GM18951 (cell line): ENCODE results near the gene CYB561D1.

Source experiments
- POLR2A ChIP-seq: IDR thresholded peaks from 4 replicates; pipeline ENCODE4 v1.6.1; 2011; ENCODE audit warnings: mild to moderate bottlenecking; ENCODE audit not compliant: insufficient read length, insufficient read depth; ENCODE audit errors: extremely low read depth
- in situ Hi-C: fragments of 300-500 bp; cut with MboI; formaldehyde crosslinking; loops from one replicate; pipeline ENCODE4 v1.12.0; 2022; ENCODE audit warnings: low sequenced_read_pairs, mixed read lengths, inconsistent platforms; ENCODE audit not compliant: unreplicated experiment

Gene CYB561D1

DNA sequence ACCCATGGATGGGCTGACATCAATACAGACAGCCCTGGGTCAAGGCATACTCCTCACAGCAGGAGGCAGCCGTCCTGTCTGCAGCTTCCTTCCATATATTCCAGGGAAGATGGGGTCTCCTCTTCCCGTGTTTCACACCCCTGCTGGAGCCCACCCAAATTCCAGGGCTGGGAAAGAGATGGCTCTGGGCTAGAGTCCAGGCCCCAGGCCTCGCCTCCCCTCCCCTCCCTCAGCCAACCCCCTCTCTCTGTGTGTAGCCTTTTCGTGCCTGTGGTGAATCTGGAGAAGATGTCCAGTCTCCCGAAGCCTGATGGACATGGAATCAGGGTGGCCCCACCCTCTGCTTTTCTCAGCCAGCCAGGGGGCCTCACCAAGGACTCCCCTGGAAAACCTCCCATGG is 6.6 kb upstream of the CYB561D1 start:
- no peak for TF ChIP-seq POLR2A
- in situ Hi-C loops = no loop called here

DNA sequence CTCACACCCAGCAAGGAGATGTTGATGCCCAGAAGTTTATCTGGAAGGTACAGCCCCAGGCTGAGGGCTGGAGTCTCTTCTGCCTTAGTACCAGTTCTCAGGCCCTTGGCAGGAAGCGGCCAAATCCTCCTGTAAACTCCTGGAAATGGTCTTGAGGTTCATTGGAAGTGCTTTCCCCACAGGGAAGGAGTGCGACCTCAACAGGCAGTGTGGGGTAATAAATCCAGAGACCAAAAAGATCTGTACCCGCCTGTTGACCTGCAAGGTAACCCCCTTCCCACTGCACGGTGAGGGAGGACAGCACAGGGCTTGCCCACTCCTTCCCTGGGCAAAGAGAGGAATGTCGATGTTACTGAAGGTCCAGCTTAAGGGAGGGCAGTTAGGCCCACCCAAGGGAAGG is 5.7 kb upstream of the CYB561D1 start:
- no peak for TF ChIP-seq POLR2A
- in situ Hi-C loops = no loop called here

DNA sequence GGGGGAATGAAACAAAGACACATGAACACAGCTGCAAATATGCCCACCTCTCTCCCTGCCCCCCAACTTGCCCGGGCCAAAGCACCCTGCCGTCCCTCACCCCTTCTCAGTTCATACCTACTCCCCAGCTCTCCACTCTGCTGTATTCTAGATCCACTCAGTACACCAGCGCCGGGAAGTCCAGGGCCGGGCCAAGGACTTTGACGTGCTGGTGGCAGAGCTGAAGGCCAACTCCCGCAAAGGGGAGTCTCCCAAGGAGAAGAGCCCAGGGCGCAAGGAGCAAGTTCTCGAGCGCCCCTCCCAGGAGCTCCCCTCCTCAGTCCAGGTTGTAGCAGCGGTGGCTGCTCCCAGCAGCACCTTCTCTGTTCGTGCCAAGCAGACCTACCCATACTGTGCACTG is 5.2 kb upstream of the CYB561D1 start:
- no peak for TF ChIP-seq POLR2A
- in situ Hi-C loops = no loop called here

DNA sequence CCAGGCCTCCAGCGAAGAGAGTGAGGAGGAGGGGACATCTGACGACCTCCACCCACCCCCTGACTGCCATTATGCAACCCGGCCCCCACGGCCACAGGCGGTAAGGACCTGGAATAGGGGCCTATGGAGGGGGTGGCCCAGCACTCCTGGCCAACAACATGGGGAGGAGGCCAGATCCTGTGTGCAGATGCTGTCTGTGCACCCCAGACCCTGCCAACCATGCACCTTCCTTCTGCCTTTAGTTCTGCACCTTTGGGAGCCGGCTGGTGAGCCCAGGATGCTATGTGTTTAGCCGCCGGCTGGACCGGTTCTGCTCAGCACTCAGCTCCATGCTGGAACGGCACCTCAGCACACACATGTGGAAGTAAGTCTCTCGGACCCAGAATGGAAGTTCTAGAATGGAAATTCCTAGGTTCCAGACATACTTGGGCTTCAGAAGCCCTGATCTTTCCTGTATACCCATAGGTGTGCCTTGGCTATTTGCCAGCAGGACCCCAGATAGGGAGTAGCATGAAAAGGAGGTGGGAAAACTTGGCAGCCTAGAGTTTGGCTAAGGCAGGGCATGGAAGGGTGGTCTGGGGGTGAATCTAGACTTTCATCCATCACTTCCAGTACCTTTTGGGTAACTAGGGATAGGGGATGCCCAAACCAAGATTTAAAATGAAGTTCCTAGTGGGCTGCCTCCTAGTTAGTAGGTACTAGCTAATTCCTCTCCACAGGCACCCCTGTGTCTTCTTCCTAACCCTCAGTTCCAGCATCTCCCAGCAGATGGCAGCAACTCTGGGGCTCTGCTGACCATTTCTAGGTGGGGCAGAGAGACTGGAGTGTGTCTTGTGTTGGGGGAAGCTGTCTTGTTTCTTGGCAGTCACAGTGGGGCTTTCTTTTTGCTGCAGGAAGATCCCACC is 3.6 kb upstream of the CYB561D1 start:
- no peak for TF ChIP-seq POLR2A
- in situ Hi-C loops = no loop called here

DNA sequence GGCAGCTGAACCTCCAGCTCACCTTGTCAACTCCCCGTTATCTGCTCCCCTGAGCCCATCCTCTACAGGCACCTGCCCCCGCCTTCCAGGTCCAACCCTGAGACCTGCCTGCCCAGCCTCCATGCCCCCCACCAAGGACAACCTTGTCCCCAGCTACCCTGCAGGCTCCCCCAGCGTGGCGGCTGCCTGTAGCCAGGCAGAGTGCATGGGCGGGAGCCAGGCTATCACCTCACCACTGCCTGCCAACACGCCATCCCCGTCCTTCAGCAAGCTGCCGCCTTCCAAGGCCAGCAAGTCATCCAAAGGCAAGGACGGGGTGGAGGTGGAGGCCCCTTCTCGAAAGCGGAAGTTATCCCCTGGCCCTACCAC is 3.0 kb upstream of the CYB561D1 start:
- in situ Hi-C loops = no loop called here
- TF ChIP-seq POLR2A = no peak

DNA sequence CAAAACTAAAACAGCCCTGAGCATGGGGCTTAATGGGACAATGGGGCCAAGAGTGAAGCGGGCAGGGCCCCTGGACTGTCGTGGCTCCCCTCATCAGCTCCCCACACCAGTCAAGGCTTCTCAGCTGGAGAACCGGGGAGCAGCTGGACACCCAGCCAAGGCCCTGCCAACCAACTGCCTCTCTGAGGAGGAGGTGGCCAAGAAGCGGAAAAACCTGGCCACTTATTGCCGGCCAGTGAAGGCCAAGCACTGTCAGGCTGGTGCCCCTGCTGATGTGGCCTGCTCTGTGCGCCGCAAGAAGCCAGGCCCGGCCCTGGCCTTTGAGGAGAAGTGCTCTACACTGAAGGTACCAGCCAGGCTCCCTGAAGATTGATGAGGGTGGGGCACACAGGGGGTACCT is 2.5 kb upstream of the CYB561D1 start:
- TF ChIP-seq POLR2A = no peak

DNA sequence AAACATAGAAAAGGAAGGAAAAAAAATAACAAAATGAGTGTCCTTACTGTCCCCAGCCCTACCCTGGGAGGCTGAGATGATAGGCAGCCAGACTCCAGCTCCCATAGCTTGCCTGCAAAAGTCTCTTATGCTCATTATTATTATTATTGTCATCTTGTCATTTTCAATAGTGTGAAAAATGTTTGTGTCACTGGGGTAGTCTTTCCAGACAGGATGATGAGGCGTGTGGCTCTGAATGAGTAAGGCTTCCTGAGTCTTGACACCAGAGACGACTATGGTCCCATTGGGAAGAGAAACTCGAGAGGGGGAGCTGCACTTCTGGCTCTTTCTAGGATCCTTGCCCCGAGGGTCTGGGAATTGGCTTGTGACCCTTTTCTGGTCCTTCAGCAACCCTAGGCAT is 1.1 kb upstream of the CYB561D1 start:
- no peak for TF ChIP-seq POLR2A
- in situ Hi-C loops = no loop called here

More for the DNA sequence above, 2.5 kb upstream of the CYB561D1 start:
- in situ Hi-C loops = no loop called here

DNA sequence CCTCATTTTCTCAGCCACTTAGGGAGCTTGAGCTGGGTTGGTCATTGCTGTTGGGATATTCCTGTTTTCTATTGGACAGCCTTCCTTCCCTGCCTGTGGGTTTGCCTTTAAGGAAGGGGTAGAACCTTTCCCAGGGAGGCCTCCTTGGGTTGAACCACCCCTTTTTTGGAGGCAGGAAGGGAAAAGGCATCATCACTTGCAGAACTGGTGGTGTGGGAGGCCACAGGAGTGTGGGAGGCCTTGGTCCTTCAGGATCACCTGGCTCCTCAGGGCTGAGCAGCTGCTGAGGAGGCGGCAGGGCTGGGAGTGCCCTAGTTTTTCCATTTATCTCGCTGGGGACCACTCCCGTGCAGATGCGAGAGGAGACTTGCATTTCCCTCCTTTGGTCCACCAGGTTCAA is 667 bp upstream of the CYB561D1 start:
- TF ChIP-seq POLR2A = no peak
- in situ Hi-C loops = no loop called here

DNA sequence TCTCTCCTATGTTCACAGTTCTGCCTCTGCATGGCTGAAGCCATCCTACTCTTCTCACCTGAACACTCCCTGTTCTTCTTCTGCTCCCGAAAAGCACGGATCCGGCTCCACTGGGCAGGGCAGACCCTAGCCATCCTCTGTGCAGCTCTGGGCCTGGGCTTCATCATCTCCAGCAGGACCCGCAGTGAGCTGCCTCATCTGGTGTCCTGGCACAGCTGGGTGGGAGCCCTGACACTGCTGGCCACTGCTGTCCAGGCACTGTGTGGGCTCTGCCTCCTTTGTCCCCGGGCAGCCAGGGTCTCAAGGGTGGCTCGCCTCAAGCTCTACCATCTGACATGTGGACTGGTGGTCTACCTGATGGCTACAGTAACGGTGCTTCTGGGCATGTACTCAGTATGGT is 1.8 kb downstream of the CYB561D1 start:
- in situ Hi-C loops = loop anchor here (5.0 kb wide), 1 partner anchor 37 kb away; no protein-coding TSS in a partner anchor
- TF ChIP-seq POLR2A = no peak

DNA sequence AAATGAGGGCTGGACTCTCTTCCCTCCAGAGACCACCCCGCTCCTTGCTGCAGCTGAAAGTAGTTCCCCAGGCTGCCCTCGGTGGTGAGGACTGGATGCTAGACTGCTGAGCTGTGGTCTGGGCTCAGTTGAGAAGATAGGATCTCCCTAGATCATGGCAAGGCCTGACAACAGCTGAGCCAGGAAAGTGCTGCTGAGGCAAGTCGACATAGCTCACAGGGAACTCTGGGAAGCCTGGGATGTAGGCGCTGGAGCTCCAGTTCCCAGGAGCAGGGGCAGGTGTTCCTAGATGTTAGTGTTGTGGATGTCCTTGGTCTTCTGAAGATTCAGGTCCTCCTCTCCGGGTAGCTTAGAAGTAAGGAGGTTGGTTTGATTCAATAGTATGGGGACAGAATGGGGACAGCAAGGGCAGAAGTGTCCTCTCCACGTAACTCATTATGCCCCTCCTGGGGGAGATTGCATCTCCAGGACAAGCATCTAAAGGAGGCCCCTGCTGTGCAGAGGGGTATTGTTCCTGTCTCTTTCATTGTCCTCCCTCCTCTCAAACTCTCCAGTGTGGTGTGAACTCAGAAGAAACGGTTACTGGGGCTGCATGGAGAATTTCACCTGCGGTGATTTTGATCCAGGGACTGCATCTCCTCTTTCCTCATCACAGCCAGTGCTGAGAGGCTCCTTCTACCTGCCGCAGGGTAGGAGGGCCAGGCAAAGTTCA is 3.7 kb downstream of the CYB561D1 start:
- in situ Hi-C loops = loop anchor here (5.0 kb wide), 1 partner anchor 35 kb away; no protein-coding TSS in a partner anchor
- TF ChIP-seq POLR2A = no peak

DNA sequence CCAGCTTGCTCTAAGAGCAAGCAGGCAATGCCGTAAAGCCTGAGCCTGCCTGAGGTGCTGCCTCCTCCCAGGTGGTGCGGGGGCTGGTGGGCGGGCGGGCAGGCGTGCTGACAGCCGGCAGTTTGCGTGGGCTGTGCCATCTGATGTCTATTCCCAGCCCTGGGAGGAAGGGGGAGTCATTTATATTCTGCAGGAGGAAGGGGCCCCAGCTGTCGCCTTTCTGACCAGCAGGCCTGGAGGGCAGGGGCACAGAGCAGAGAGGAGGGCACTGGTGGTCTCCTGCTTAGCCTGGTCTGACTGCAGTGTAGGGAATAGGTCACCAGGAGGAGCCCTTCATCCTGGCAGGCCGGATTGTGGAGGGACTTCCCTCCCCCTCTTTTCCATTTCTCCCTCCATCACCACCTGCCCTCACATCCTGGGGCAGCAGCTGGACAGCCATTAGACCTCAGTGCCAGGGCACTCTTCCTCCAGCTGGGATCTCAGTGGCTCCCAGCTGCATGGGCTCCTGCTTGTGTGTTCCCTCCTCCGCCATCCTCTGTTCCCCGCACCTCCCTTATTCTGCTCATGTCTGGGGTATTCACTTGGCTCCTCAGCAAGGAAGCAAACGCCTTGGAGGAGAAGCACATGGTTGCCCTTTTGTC is 4.4 kb downstream of the CYB561D1 start:
- no peak for TF ChIP-seq POLR2A
- in situ Hi-C loops = loop anchor here (5.0 kb wide), 1 partner anchor 34 kb away; no protein-coding TSS in a partner anchor

DNA sequence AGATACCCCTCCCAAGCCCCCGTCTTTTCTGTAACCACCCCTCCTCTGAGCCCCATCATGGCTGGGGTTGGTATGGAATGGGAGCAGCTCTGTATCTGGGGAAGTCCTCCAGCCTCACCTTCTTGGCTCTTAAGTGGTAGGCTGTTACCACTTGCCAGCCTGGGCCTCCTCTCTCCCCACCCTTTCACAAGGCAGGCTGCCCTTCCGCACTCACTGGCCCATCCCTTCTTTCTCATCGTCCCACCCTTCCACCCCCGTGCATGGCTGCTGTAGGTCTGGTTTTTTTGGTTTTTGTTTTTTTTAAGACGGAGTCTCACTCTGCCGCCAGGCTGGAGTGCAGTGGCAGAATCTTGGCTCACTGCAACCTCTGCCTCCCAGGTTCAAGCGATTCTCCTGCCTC is 5.2 kb downstream of the CYB561D1 start:
- TF ChIP-seq POLR2A = no peak
- in situ Hi-C loops = loop anchor here (5.0 kb wide), 1 partner anchor 33 kb away; no protein-coding TSS in a partner anchor
